GM19351 (cell line): ENCODE measurements around the gene HLA-A.
"Not testable (repeated sequence)": the region's sequence is repeated elsewhere in the genome, so short reads cannot be mapped to it uniquely, and the experiment has no call there.

Experiments
- ATAC-seq: cut with Tn5 transposase; IDR thresholded peaks from one replicate; pipeline ENCODE4 v1.9.1; 2021; ENCODE audit warnings: mild to moderate bottlenecking, moderate library complexity; ENCODE audit not compliant: unreplicated experiment

Gene HLA-A

GRCh38 chr6:29959467-29959866, 17.1 kb downstream of the HLA-A start:
- ATAC-seq: no peak

GRCh38 chr6:29961966-29962365, 19.6 kb downstream of the HLA-A start:
- no peak for ATAC-seq

GRCh38 chr6:29963697-29964096, 21.4 kb downstream of the HLA-A start:
- not testable (repeated sequence) for ATAC-seq

- no peak for ATAC-seq
Observed at GRCh38 chr6:29964518-29964886, 22.2 kb downstream of the HLA-A start.

GRCh38 chr6:29964887-29965562, 22.7 kb downstream of the HLA-A start:
- peak; percentile 97 for ATAC-seq

GRCh38 chr6:29965563-29965872, 23.2 kb downstream of the HLA-A start:
- ATAC-seq: no peak

GRCh38 chr6:29965873-29966601, 23.7 kb downstream of the HLA-A start:
- ATAC-seq: no peak

- no peak for ATAC-seq
Observed at GRCh38 chr6:29967379-29968010, 25.2 kb downstream of the HLA-A start.

- no peak for ATAC-seq
Observed at GRCh38 chr6:29968130-29968529, 25.8 kb downstream of the HLA-A start.

- ATAC-seq: no peak
Observed at GRCh38 chr6:29968905-29969304, 26.6 kb downstream of the HLA-A start.

- no peak for ATAC-seq
Observed at GRCh38 chr6:29970711-29971110, 28.4 kb downstream of the HLA-A start.

GRCh38 chr6:29974901-29975560, 32.7 kb downstream of the HLA-A start:
- no peak for ATAC-seq

GRCh38 chr6:29975561-29975907, 33.2 kb downstream of the HLA-A start:
- no peak for ATAC-seq

GRCh38 chr6:29976253-29976587, 33.9 kb downstream of the HLA-A start:
- ATAC-seq: no peak

- ATAC-seq: peak; percentile 69
Observed at GRCh38 chr6:29976588-29977424, 34.5 kb downstream of the HLA-A start.

- no peak for ATAC-seq
Observed at GRCh38 chr6:29977425-29977727, 35.0 kb downstream of the HLA-A start.

- ATAC-seq: not testable (repeated sequence)
Observed at GRCh38 chr6:29980013-29980412, 37.7 kb downstream of the HLA-A start.

GRCh38 chr6:29980511-29980910, 38.2 kb downstream of the HLA-A start:
- no peak for ATAC-seq

GRCh38 chr6:29981211-29981812, 39.0 kb downstream of the HLA-A start:
- no peak for ATAC-seq

- ATAC-seq: no peak
Observed at GRCh38 chr6:29982097-29982496, 39.8 kb downstream of the HLA-A start.

GRCh38 chr6:29984232-29984631, 41.9 kb downstream of the HLA-A start:
- no peak for ATAC-seq
